HG03139 (cell line): ENCODE measurements around the gene C10orf71.

Experiments used
- ATAC-seq: cut with Tn5 transposase; IDR thresholded peaks from one replicate; pipeline ENCODE4 v1.9.1; 2021; ENCODE audit not compliant: unreplicated experiment

The C10orf71 gene

DNA sequence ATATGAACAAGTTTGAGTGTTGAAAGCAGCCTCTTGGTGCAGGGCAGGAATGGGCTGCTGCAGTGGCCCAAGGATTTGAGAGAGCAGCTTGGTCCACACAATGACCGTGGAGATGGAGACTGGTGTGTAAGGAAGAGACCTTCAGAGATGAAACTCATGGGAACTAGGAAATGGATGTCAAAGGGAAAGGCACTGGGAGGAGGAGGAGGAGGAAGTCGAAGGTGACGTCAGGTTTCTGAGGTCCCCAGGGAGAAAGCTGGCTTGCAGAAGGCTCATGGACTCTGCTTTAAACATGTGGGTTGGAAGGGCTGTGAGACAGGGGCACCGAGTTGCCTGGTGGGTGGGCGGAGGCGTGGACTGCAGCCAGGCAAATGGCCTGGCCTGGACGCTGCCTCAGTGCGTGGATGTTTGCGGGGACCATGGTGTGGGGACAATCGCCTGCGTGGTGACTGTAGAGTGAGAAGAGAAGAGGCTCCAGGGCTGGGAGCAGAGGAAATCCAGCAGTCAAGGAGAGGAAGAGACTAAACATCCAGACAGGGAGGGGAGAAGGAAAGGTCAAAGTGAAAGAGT is 14.6 kb downstream of the C10orf71 start:
- ATAC-seq = no peak

DNA sequence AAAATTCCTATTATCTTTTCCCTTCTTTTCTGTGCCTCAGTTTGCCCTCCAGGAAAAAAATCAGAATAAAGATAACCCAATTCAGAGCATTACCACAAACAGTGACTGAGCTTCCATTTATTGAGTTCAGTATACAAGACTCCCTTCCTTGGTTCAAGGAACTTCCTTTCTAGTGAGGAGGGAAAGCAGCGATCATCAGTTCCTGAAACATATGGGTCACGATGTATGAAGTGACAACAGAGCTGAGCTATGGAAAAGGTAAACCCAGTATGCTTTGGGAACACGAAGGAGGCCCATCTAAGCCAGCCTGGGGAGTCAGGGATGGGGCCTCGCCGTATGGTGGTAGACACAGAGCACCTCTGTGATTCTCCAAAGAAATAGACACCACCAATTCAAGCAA is 15.8 kb downstream of the C10orf71 start:
- no peak for ATAC-seq

DNA sequence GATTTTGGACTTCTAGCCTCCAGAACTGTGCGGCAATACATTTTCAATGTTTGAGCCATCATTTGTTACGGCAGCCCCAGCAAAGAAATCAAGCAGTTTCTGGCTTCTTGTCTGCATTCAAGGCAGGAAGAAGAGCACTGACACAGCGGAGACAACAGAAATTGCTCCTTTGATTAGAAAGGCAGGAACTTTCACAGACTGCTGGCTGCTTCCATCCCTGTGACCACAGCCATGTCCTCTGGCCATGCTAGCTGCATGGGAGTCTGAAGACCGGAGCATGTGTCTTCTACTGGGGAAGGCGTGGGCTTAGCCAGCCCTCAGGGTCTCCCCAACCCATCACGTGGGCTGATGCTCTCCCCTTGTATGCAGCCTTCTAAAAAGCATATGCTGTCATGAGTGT is 19.1 kb downstream of the C10orf71 start:
- ATAC-seq = no peak

DNA sequence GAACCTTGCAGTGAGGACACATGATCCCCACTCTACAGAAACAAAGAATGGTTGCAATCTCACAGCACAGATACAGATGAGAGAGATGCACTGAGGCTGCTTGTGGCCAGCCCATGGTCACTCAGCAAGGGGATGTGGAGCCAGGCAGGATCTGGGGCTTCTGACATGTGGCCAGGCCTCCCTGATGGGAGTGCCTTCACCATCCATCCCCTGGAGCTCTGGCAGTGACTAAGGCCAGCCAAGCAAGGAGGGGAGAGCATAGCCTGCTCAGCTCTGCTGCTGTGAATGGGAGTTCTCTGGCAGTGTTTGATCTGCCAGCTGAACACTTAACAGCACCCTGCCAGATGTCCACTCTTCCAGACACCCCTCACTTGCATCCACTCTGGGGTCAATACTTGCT is 19.8 kb downstream of the C10orf71 start:
- no peak for ATAC-seq

DNA sequence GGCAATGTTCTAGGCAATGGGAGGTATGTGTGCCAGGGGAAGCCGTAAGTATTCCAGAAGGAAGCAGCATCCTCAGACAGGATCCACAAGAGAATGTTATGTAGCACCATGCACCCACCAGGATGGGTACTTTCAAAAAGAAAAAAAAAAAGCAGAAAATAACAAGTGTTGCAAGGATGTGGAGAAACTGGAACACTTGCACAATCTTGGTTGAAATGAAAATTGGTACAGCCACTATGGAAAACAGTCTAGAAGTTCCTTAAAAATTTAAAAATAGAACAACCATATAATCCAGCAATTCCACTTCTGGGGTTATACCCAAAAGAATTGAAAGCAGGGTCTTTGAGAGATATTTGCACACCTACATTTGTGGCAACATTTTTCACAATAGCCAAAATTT is 20.2 kb downstream of the C10orf71 start:
- ATAC-seq = no peak

DNA sequence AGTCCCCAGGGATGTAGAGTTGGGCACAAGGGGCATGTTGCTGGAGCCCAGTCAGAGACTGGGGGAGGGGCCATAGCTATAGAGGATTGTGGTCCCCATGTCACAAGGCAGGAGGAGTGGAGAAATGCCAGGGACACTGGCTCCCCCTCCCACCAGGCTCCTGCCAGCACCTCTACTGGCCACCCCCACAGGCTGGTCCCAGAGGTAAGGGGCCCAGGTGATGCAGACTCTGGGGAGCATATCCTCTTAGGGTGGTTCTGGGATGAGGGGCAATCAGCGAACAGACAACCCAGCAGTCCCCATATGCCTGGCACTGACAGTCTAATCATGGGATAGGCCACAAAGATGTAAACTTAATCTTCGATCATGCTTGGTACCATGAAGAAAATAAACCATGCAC is 21.2 kb downstream of the C10orf71 start:
- ATAC-seq = no peak

DNA sequence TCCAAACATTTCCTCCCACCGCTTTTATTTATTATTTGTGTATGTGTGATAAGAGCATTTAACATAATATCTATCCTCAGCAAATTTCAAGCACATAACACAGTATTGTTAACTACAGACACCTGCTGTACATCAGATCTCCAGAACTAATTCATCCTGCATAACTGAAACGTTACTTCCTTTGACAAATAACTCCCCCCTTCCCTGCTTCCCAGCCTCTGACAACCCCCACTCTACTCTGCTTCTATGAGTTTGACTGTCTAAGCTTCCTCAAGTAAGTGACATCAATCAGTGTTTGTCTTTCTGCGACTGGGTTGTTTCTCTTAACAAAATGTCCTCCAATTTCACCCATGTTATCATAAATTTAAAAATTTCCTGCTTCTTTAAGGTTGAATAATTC is 22.1 kb downstream of the C10orf71 start:
- ATAC-seq = no peak

DNA sequence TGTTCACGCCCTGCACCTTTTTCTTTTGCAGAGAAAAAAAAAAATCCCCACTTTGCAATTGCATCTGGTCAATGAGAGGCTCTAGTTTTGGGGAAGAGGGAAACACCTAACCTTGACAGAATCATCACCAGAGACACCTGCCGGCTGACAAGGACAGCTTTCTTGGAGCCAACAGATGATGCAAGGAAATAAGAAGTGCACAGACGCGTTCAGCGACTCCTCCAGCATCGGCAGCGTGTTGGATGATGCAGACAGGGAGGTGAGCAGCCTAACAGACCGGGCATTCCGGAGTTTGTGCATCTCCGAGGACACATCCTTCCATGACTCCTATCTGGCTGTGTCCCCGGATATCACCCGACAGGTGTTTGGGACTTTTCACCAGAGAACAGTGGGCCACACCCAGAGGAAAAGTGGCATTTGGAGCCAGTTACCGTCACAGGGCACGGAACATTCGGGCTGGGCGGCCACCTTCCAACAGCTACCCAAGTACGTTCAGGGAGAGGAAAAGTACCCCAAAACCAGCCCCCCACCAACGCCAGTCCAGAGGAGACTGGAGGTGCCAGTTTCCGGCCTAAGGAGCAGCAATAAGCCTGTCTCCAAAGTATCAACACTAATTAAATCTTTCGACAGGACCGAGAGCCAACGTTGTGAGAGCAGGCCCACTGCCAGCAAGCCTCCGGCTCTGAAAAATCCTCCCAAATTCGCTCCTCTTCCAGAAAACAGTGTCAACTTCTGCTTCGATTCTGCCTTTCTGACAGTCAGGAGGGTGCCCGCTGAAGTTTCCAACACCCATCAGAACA is 23.6 kb downstream of the C10orf71 start:
- ATAC-seq = no peak

GRCh38 chr10:49323171-49323895 is 24.4 kb downstream of the C10orf71 start:
- ATAC-seq = no peak

DNA sequence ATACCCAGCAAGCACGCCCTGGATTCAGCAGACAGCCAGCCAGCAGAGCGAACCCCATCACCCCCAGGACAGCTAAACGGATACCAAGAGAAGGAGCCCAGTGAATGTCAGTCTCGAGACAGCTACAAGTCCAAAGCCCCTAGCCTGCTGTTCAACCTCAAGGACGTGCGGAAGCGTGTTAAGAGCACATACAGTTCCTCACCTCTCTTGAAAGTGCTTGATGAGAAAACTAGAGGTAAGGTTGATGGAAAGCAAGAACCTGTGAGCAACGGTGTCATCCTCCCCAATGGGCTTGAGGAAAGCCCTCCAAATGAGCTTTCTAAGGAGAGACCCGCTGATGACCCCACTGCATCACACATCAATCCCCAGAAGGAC is 24.9 kb downstream of the C10orf71 start:
- no peak for ATAC-seq

- ATAC-seq = no peak
Measured at GRCh38 chr10:49324711-49325110, 25.7 kb downstream of the C10orf71 start.

- ATAC-seq = no peak
Measured at GRCh38 chr10:49325131-49325915, 26.4 kb downstream of the C10orf71 start.

DNA sequence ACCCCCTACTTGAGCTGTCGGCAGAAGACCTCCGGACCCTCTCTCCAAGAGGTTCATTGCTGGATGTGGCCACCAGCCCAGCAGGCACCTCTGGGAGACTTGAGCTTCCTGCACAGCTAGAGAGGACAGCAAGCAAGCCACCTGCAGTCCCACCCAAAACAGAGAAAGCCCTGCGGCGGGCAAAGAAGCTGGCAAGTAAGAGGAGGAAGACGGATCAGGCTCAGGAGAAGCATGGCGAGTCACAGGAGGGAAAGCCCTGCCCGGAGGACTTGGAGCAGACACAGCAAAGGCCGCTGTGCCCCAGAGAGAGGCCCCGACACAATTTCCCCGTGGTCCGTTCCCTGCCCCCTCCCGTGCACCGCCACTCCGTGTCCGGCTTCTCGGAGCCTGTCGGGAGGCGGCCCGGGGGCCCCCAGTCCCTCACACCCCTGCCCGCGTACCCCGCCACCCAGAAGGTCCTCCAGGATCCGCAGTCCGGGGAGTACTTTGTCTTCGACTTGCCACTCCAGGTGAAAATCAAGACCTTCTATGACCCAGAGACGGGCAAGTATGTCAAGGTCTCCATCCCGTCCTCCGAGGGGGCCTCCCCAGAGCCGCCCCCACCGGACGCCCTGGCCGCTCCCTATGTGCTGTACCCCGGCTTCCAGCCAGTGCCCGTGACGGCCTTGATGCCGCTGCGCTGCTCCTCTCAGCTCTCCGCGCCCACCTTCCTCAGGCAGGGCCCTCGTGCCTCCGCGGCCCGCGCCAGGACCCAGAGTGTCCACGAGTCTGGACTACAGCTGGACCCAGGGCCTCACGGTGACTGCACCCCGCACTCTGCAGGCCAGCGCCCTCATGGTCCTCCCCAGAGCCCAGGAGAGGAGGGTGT is 27.2 kb downstream of the C10orf71 start:
- ATAC-seq = no peak

DNA sequence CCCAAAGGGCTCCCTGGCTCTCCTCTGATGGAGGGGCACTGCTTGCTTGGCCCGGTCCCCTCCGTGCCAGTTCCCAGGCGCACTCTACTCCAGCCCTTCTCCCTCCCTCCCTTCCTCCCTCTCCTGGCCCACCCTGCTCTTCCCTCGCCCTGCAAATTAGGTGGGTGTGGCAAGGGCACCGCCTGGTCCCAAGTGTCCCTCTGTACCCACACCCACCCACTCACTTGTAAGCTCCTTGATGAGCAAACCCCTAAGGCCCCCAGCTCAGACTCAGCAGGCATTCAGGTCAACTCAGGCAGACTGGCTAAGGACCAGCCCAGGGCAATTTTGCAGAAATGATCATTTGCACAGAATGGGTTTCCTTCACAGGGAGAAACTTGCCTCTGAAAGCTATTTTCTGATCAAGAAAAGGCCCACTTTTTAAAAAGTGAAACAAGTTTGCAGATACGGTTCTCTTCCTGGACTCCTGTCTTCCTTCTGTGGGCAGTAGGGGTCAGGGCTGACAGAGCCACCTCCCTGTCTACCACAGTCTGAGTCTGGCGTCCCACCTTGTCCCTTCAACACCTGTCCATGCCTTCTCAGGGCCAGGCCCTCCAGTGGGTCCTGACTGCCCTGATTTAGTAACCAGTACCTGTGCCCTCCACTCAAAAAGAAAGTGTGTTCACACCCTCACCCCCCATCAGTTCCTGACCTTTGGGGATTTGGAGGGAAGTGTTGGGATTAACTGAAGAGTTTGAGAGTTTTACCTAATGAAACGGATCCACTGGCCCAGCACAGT is 28.3 kb downstream of the C10orf71 start:
- no peak for ATAC-seq

DNA sequence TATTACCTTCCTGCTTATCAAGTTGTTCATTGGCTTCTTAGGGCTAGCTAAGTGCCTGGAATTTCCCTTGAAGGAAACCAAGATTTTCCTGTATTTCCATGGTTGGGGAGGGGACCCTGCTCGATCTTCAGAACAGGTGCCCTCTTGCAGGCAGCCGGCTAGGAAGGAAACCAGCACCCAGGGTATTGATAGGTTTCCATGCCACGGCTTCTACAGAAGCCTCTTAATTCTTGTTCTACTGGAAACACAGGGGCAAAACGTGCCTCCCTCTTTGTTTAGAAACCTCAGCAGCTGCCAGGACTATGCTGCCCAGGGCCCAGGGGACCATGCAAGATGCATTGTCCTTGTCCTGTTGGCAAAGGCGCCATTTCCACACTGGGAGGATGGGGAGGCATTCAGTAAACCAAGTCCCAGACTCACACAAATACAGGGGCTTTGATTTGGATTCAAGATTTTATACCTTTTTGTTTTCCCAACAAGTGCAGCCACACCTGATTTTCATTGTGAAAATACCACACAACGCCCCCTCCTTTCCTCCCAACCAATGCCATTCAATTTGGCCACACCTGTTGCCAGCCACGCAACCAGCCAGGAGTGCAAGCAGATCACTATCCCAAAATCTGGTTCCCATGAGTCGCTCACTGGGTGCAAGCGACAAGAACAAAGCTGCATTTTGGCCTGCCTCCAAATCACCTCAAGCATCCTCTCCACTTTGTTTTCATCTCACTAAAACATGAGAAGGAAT is 29.6 kb downstream of the C10orf71 start:
- ATAC-seq = no peak

GRCh38 chr10:49329146-49329505 is 30.2 kb downstream of the C10orf71 start:
- no peak for ATAC-seq

- no peak for ATAC-seq
Measured at GRCh38 chr10:49330127-49330665, 31.2 kb downstream of the C10orf71 start.

- ATAC-seq = no peak
Measured at GRCh38 chr10:49331431-49331830, 32.5 kb downstream of the C10orf71 start.

- ATAC-seq = no peak
Measured at GRCh38 chr10:49332333-49332732, 33.4 kb downstream of the C10orf71 start.
